Measurements from ENCODE around the gene POLR2B. TPM values are rescaled to one million over a fixed set of nuclear protein-coding genes. Genes with fewer than 3 reads are reported as not detected.

POLR2B gene
- total RNA-seq, 2 experiments from 2014 or later, result 107 to 109 TPM

- H3K9me3 Mint-ChIP-seq, result no peaks in the 10 kb centered on the region
- DNase-seq, result no peak
- ChIA-PET CTCF (no interaction called here), POLR2A (no interaction called here)
- H3K27me3 Mint-ChIP-seq, result peaks cover 16% of the 10 kb centered on the region
- no peaks in the 10 kb centered on the region for H3K36me3 Mint-ChIP-seq (ENCODE audit: low read depth)
- H3K4me1 Mint-ChIP-seq, result no peaks in the 10 kb centered on the region
- no peak overlapping the region for H3K27ac Mint-ChIP-seq
- H3K4me3 Mint-ChIP-seq, result no peak overlapping the region
These were observed 85.4 kb downstream of the POLR2B start for GRCh38 chr4:57064120-57064519.

- DNase-seq, result no peak
- ChIA-PET CTCF (no interaction called here), POLR2A (no interaction called here)
- no peaks in the 10 kb centered on the region for H3K9me3 Mint-ChIP-seq
- H3K27ac Mint-ChIP-seq, result no peak overlapping the region
- no peak overlapping the region for H3K4me3 Mint-ChIP-seq
- H3K4me1 Mint-ChIP-seq, result no peaks in the 10 kb centered on the region
- peaks cover 12% of the 10 kb centered on the region for H3K27me3 Mint-ChIP-seq
- no peaks in the 10 kb centered on the region for H3K36me3 Mint-ChIP-seq (ENCODE audit: low read depth)
These were observed 86.4 kb downstream of the POLR2B start for GRCh38 chr4:57064811-57065711.

DNA sequence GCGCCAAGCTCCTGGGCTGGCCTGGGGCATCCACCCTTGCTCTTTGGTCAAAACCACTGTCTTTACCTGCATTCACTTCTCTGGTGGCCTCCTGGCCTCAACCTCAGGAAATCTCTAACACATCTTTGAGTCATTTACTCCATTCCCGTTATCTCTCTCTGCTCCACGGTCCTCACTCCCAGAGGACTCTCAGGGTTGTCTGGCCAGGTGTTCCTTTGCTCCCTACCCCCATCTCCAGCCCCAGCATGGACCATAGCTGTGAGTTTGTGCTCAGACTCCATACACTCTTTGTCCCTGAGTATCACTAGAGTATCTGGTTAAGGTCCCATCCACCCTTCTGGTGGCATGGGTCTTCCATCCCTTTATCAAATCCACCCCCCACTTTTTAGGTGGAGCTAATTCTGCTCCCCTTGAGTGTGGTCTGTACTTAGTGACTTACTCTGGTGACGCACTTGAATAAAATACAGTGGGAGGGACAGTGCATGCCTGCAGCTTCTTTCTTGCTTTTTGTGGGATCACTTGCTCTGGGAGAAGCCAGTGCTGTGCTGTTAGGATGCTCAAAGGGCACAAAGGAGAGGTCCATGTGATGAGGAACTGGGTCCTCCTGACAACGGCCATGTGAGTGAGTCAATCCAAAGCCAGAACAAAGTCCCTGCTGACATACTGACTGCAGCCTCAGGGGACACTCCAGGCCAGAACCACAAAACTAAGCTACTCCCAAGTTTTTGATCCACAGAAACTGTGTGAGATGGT lies 87.2 kb downstream of the POLR2B start:
- H3K9me3 Mint-ChIP-seq, result no peaks in the 10 kb centered on the region
- no peaks in the 10 kb centered on the region for H3K4me1 Mint-ChIP-seq
- no peak overlapping the region for H3K27ac Mint-ChIP-seq
- peaks cover 17% of the 10 kb centered on the region for H3K27me3 Mint-ChIP-seq
- H3K4me3 Mint-ChIP-seq, result no peak overlapping the region
- ChIA-PET POLR2A (no interaction called here), CTCF (interaction anchor here (1.2 kb wide), 1 partner anchor 124 kb away, joined by 3 read pairs; no protein-coding TSS in a partner anchor)
- DNase-seq, result no peak
- no peaks in the 10 kb centered on the region for H3K36me3 Mint-ChIP-seq (ENCODE audit: low read depth)

GRCh38 chr4:57068237-57068981 lies 89.7 kb downstream of the POLR2B start:
- no peaks in the 10 kb centered on the region for H3K9me3 Mint-ChIP-seq
- no peaks in the 10 kb centered on the region for H3K36me3 Mint-ChIP-seq (ENCODE audit: low read depth)
- DNase-seq, result no peak
- ChIA-PET POLR2A (no interaction called here), CTCF (no interaction called here)
- peaks cover 15% of the 10 kb centered on the region for H3K27me3 Mint-ChIP-seq
- H3K4me3 Mint-ChIP-seq, result no peak overlapping the region
- H3K27ac Mint-ChIP-seq, result no peak overlapping the region
- H3K4me1 Mint-ChIP-seq, result no peaks in the 10 kb centered on the region

- no peaks in the 10 kb centered on the region for H3K9me3 Mint-ChIP-seq
- DNase-seq, result no peak
- no peaks in the 10 kb centered on the region for H3K36me3 Mint-ChIP-seq (ENCODE audit: low read depth)
- CTCF ChIA-PET, result no interaction called here
- H3K27me3 Mint-ChIP-seq, result peaks cover 16% of the 10 kb centered on the region
- no peaks in the 10 kb centered on the region for H3K4me1 Mint-ChIP-seq
- POLR2A ChIA-PET, result no interaction called here
- H3K4me3 Mint-ChIP-seq, result no peak overlapping the region
- no peak overlapping the region for H3K27ac Mint-ChIP-seq
These were observed 91.8 kb downstream of the POLR2B start for GRCh38 chr4:57070461-57070860.

DNA sequence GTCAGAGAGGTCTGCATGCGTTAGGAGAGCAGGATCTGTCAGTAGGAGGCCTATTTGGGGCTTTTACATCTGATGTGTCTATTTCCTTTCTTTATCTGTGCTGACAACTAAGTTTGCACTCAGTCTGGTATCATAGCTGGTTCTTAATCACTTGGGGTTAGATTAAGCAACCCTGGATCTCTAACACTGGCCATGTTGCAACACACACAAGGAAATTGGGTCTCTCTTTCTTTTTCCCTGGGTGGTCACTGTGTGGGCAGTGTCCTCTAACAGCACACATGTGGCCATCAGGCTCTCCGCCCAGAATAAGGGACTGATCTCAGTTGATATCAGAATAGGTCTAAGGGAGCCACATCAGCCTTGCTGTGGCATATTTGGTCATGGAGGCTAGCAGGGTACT lies 92.6 kb downstream of the POLR2B start:
- no peaks in the 10 kb centered on the region for H3K4me1 Mint-ChIP-seq
- no peaks in the 10 kb centered on the region for H3K9me3 Mint-ChIP-seq
- H3K36me3 Mint-ChIP-seq (ENCODE audit: low read depth), result no peaks in the 10 kb centered on the region
- H3K27me3 Mint-ChIP-seq, result peaks cover 16% of the 10 kb centered on the region
- H3K4me3 Mint-ChIP-seq, result no peak overlapping the region
- CTCF ChIA-PET, result no interaction called here
- H3K27ac Mint-ChIP-seq, result no peak overlapping the region
- POLR2A ChIA-PET, result no interaction called here
- DNase-seq, result no peak

DNA sequence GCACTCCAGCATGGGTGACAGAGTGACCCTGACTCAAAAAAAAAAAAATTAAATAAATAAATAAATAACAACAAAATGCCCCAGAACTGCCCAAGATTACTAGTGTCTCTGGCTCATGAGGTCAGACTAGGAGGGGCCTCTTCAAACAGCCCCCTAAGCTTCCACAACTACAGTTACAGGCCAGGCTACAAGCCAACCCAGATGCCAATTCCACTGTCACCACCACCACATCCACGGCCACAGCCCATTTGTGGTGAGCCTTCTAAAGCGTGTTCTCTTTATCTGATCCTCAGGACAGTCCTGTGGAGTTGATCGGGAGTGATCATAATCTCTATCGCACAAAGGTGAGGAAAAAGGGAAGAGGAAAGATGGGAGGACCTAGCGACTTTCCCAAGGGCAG lies 94.9 kb downstream of the POLR2B start:
- ChIA-PET POLR2A (no interaction called here), CTCF (interaction anchor here (1.1 kb wide), 1 partner anchor 10 kb away, joined by 3 read pairs; no protein-coding TSS in a partner anchor)
- Mint-ChIP-seq H3K9me3 (no peaks in the 10 kb centered on the region), H3K4me1 (no peaks in the 10 kb centered on the region), H3K27me3 (peaks cover 12% of the 10 kb centered on the region), H3K36me3 (ENCODE audit: low read depth) (no peaks in the 10 kb centered on the region), H3K27ac (no peak overlapping the region), H3K4me3 (no peak overlapping the region)
- DNase-seq, result no peak

- no peaks in the 10 kb centered on the region for H3K9me3 Mint-ChIP-seq
- POLR2A ChIA-PET, result no interaction called here
- no peaks in the 10 kb centered on the region for H3K36me3 Mint-ChIP-seq (ENCODE audit: low read depth)
- CTCF ChIA-PET, result interaction anchor here (1.1 kb wide), 1 partner anchor 9 kb away, joined by 3 read pairs; no protein-coding TSS in a partner anchor
- H3K4me3 Mint-ChIP-seq, result no peak overlapping the region
- DNase-seq, result no peak
- H3K27ac Mint-ChIP-seq, result no peak overlapping the region
- no peaks in the 10 kb centered on the region for H3K4me1 Mint-ChIP-seq
- H3K27me3 Mint-ChIP-seq, result peaks cover 12% of the 10 kb centered on the region
These were observed 96.0 kb downstream of the POLR2B start for GRCh38 chr4:57074744-57075143.

DNA sequence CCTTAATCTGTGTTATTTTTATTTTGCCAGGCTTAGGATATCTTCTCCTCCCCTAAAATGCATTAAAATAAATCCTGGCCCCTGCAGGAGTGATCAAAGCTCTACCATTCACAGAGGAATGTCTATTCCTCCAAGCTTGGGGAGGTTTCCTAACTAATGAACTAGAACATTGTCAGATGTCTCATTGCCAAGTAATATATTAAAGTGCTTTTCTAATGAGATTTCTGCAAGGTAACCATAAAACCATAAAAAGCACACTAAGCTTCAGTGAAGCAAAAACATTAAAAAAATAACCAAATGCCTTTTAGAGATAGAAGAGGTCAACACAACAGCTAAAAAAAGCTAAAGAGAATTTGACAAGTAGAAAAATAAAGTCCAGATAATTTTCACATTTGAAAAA lies 96.7 kb downstream of the POLR2B start:
- Mint-ChIP-seq H3K36me3 (ENCODE audit: low read depth) (no peaks in the 10 kb centered on the region), H3K27me3 (peaks cover 10% of the 10 kb centered on the region), H3K4me1 (no peaks in the 10 kb centered on the region), H3K9me3 (no peaks in the 10 kb centered on the region), H3K27ac (no peak overlapping the region), H3K4me3 (no peak overlapping the region)
- ChIA-PET POLR2A (no interaction called here), CTCF (no interaction called here)
- no peak for DNase-seq

DNA sequence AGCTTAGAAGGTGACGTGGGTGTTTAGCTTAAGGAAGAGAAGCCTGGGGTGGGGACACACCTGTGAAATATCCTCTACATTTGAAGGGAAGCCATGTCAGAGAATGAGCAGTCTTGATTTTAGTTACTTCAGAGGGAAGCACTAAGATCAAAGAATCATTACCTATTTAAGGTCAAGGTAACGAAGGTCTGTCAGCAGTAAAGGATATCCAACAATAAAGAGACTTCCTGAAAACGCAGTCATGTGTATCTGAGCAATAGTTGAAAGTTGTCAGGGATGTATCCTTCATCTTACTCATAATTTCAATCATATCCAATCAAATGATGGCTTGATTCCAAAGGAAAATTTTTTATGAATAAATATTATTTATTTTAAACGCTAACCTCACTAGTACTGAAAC lies 98.0 kb downstream of the POLR2B start:
- no peaks in the 10 kb centered on the region for H3K9me3 Mint-ChIP-seq
- H3K27me3 Mint-ChIP-seq, result peaks cover 4% of the 10 kb centered on the region
- H3K4me3 Mint-ChIP-seq, result no peak overlapping the region
- H3K27ac Mint-ChIP-seq, result no peak overlapping the region
- no peak for DNase-seq
- H3K4me1 Mint-ChIP-seq, result no peaks in the 10 kb centered on the region
- POLR2A ChIA-PET, result no interaction called here
- H3K36me3 Mint-ChIP-seq (ENCODE audit: low read depth), result no peaks in the 10 kb centered on the region
- CTCF ChIA-PET, result no interaction called here

DNA sequence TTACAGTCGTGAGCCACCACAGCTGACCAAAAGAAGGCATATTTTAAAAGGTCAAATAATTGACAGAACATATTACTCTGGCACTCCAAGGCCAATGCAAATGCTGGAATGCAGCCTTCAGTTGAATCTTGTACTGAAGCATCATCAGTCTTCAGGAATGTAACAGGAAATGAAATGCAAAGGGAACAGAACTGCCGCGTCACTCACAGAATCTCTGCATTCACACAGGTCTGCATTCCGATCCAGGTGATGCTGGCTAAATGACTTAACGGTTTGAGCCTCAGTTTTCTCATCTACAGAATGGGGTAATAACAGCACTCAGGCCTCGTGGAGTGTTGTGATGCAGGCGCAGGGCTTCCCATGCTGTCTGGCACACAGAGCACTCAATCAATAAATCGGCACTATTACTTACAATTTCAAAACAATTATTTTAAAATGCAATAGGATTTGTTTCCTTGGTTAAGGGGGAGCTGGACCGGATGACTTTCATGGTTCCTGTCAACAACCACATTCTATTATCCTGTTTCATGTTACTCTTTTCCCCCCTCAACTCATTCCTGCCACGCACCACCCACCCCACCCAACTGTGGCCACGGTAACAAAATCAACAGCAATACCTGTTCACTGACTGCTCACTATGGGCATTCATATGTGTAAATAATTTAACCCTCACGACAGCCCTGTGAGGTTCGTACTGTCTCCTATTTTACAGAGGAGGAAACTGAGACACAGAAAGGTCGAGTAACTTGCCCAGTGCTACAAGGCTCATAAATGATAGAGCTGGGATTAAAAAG lies 99.1 kb downstream of the POLR2B start:
- no peak for DNase-seq
- Mint-ChIP-seq H3K4me1 (no peaks in the 10 kb centered on the region), H3K36me3 (ENCODE audit: low read depth) (no peaks in the 10 kb centered on the region), H3K27ac (no peak overlapping the region), H3K27me3 (peaks cover 4% of the 10 kb centered on the region), H3K9me3 (no peaks in the 10 kb centered on the region), H3K4me3 (no peak overlapping the region)
- ChIA-PET CTCF (no interaction called here), POLR2A (no interaction called here)

DNA sequence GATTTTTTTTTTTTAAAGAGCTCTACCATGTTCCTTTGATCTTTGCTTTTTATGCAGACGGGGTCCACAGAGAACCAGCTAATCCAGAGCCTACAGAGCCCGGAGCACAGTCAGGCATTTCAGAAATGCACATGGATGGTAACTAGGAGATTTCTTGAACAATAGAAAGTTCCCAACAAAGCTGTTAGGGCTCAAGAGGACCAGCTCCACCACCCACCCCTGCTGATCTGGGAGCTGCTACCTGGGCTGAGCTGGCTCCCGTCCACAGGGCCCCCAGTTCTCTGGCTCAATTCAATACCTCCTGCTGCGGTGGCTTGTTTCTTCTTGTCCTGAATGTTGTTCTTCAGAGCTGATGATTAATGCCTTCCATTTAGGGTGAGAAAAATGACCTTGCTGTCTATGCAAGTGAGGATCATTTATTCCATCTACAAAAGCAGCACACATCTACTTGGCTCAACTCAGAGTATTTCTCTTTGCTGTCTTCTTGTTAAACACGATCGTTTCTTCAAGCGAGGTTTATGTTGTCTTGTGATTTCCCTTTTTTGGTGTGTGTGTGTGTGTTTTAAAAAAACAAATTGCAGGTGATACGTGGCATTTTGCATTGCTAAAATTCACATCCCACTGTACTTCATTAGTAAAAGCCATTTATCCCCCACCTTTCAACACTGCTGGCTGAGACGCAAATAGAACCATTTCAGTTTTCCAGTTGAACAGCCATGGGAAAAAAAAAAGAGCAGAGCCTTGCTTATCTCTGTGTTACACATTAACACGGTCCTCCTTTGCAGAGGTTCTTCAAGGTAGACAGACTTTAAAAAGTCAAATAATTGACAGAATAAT lies 100.2 kb downstream of the POLR2B start:
- Mint-ChIP-seq H3K4me3 (no peak overlapping the region), H3K27me3 (peaks cover 4% of the 10 kb centered on the region), H3K4me1 (no peaks in the 10 kb centered on the region), H3K36me3 (ENCODE audit: low read depth) (no peaks in the 10 kb centered on the region), H3K27ac (no peak overlapping the region), H3K9me3 (no peaks in the 10 kb centered on the region)
- DNase-seq, result no peak
- ChIA-PET POLR2A (no interaction called here), CTCF (no interaction called here)

Data from activated CD4-positive, alpha-beta memory T cell treated with anti-CD3 and anti-CD28 coated beads, Interleukin-2, amount 10 ng/mL, durations not matched to agents 7 days and 5 days (primary cell).